ENCODE data around the gene WLS.
"Not testable (repeated sequence)": the region's sequence is repeated elsewhere in the genome, so short reads cannot be mapped to it uniquely, and the experiment has no call there.

WLS gene

DNA sequence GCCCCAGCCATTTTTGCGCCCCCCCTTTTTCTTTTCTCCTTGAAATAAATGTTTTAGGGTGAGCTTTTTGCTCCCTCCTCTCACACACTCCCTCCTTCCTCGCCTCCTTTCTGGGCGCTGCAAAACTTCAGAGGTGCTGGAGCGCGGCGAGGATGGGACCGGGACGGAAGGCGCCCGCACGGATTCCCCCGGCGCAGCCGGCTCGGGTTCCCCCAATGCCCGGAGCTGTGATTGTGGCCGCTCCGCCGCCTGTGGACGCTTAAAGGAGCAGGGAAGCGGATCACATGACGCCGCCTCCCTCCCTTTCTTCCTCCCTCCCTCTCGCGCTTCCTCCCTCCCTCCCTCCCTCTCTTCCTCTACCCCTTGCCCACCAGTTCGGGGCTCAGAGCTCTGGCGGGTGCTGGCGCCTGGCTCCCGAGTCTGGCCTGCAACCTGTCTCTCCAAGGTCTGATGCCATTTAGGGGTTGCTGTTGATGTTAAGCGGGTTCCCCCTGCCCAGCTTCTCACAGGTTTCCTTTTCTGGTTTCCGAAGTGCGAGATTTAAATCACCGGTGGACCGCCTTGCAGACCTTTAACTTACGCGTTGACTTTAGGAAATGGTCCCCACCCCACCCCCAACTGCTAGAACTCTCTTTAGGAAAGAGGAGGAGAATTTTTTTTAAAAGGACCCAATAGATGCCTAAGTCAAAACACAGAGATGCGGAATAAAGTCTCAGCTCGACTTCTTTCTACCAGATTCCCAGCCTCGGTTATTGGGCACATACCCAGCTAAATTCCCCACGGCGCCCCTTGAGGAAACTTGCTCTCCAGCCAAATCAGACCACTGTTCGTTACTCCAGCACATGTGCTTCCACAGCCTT, at the start of gene WLS:
TSS of gene WLS (minus strand) at position 235 of the 860 bp plus-strand sequence. CDS start at position 11, 224 bp downstream.
- no peak for DNase-seq (ENCODE audit: low spot score)

DNA sequence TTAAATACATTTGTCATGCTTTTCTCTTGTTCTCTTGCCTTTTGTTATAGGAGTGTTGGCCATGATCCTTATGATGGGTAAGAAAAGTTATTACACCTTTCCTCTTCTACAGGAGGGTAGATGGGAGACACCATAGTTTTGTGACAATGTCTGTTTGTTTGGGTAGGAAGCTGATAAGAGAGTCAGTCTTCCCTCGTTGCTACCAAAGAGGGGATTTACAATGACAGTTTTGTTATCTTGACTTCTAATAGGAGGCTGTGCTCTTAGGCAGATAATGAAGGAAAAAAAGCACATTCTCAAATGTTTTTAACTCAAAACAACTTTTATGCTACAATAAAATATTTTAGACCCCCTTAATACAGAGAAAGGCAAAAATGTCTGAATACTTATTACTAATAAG, 48.0 kb upstream of the WLS start:
- DNase-seq (ENCODE audit: low spot score), result no peak

DNA sequence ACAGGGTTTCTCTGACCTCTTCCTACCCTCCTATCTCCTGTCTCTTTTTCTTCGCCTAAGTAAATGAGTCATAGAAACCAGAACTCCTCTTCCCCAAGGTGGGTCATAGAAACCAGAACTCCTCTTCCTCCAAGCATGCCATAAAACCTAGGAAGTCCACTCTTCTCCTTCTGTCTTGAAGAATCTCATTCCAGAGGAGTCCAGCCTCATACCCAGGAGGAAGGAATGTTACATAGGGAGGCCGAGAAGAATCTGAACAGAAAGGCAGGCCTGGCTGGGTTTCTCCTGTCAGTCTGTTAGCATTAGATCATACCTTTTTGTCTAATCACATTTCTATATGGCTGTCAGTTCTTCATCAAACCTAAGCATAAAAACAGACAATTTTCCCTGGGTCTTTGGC, 47.5 kb upstream of the WLS start:
- DNase-seq (ENCODE audit: low spot score), result no peak

DNA sequence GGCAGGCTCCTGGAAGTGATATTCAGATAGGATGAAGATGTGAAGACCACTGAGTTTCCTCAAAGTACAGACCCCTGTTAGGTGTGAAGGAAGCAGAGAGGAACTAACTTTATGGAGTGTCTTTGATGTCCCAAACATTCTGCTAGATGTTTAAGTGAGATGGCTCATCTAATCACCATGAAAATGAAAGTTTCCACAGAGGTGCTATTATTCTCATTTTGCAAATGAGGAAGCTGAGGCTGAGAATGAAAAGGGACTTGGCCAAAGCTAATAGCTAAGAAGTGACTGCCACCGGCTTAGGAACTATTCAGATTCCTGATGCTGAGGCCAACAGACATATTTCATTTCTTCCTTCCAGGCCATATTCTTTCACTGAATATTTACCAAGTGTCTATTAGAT, 45.9 kb upstream of the WLS start:
- DNase-seq (ENCODE audit: low spot score), result no peak

DNA sequence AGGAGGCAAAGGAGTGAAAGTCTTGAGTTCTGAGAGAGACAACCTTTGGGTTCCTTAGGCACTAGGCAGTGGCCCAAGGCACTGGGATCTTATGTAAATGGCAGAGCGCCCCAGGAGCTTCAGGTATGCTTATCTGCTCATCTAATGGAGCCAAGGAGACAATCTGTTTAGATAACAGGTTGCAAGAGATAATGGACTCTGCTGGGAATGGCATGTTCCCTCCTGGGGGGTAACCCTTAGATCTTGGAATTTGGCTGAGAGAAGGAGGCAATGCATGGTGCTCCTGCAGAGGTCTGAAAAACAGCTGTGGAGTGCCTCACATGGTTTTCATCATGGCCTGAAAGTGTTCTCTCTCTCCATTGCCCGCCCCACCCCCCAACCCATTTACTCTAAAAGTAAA, 44.1 kb upstream of the WLS start:
- DNase-seq (ENCODE audit: low spot score), result no peak

DNA sequence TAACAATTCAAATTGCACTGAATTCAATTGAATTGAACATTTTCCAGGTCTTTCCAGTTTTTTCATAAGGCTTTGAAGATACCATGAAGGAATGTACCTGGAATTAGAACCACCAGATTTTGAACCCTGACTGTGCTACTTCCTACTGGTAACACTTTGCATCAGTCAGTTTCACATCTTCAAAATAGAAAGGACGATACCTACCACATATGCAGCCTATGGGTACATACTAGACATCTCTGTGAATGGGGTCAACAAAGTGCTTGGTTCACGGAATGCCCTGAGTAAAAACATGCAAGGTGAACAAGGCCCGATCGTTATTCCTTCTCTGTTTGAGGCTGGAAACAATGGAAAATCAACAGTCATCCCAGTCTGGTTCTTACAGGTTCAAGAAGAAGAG, 41.2 kb upstream of the WLS start:
- DNase-seq (ENCODE audit: low spot score), result no peak

DNA sequence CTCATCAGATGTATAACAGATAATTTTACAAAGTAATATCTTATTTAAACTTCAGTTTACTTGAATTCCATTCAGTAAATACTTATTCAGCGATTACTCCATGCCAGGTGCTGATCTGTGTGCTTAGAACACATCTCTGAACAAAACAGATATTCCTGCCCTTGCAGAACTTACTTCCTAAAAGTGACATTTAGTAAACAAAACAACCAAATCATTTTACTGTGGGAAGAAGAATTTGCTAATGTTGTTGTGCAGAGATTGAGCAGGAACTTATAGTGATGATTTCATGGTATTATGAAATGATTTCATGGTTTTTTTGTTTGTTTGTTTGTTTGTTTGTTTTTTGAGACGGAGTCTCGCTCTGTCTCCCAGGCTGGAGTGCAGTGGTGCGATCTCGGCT, 39.3 kb upstream of the WLS start:
- no peak for DNase-seq (ENCODE audit: low spot score)

DNA sequence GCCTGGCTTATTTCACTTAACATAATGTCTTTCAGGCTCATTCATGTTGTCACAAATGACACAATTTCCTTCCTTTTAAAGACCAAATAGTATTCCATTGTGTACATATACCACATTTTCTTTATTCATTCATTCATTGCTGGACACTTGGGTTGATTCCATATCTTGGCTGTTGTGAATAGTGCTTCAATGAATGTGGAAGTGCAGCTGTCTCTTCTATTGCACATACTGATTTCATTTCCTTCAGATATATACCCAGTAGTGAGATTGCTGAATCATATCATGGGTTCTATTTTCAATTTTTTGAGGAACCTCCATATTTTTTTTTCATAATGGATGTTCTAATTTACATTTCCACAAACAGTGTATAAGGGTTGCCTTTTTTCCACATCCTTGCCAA, 38.6 kb upstream of the WLS start:
- no peak for DNase-seq (ENCODE audit: low spot score)

DNA sequence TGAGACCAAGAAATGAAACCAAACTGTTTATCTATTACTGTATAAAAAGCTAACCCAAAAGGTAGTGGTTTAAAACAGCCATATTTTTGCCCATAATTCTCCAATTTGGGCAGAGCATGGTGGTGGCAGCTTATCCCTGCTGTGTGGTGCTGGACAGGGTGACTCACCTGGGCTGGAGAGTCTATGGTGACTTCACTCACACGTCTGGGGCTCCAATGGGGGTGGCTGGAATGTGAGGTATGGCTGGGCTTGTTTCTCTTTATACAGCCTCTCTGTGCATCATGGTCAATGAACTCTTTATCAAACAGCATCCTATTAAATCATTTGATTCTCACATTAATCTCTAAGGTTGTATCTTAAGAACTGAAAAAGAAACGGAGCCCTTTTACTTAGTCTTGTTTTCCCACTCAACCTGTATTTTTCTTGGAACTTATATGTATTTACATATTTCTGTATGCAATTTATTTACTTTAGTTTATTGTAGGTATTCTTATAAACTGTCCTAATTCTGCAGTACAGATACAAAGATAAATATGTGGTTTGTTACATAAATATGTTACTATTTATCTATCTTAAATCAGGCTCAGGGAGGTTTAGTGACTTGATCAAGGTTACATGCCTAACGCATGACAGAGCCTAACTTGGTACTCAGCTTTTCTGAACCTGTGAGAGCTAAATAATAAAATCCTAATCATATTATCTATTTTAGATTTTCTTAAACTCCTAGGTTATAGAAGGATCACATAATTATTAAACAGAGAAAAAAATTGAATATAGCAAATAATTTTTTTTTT, 37.5 kb upstream of the WLS start:
- DNase-seq (ENCODE audit: low spot score), result no peak

DNA sequence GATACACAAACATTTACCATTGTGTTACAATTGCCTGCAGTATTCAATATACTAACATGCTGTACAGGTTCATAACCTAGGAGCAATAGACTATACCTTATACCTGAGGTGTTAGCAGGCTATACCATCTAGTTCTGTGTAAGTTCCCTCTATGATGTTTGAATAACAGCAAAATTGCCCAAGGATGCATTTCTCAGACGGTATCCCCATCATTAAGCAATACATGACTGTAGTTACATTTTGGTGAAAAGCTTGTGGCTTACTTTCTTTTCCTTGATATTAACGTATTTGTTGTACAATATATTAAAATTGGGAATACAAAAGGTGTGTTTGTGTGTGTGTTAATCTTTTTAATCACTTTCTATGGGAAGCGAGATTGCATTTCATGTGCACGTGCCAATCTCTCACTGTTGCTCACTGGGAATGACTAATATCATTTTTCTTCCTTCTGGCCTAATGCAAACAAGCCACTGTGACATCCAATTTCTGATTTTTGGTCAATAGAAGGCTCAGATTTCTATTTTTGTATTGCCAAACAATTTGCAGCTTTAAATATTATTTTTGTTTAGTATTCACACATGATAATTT, 36.7 kb upstream of the WLS start:
- DNase-seq (ENCODE audit: low spot score), result no peak

DNA sequence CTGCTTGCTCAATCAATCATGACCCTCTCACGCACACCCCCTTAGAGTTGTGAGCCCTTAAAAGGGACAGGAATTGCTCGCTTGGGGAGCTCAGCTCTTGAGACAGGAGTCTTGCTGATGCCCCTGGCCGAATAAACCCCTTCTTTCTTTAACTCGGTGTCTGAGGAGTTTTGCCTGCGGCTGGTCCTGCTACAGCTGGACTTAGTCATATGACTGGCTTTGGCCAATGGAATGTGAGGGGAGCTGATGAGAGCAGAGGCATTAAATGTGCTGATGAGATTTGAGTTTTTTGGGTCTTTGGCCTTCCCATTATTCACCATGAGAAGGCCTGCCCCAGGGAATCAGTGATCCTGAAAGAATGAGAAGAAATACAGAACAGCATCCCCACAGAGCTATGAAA, 24.5 kb upstream of the WLS start:
- DNase-seq (ENCODE audit: low spot score), result not testable (repeated sequence)

DNA sequence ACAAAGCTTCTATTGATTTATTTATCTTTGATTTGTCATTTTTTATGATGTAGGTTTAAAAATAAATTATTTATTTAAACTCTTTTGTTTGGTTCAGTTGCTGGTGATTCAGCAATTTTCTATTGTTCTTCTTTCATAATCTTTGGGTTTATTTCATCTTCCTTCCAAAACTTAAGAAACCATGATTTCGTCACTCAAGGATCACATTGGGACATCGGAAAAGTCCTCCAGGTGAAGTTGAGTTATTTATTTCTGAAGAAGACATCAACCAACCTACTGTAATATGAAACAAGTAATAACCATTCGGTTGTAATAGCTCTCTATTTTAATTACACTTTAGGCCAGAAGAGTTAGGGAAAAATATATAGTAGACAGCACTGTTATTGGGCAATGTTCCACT, 23.0 kb upstream of the WLS start:
- DNase-seq (ENCODE audit: low spot score), result no peak

DNA sequence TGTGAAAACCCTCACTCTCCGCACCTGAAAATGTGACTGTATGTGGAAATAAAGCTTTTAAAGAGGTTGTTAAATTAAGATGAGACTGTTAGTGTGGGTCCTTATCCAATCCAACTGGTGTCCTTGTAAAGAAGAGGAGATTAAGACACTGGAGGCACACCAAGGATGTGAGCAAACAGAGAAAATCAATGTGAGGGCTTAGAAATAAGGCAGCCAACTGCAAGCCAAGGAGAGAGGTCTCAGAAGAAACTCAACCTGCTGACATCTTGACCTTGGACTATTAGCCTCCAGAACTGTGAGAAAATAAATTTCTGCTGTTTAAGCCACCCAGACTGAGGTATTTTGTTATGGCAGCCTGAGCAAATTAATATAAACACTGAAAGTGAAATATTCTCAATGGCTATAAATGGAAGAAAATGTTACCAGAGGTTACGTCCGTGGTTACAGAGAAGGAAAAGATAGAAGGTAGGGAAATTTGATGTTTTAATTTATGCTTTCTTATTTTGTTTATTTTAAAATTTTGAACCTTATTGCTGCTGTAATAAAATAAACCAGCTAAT, 22.4 kb upstream of the WLS start:
- no peak for DNase-seq (ENCODE audit: low spot score)

DNA sequence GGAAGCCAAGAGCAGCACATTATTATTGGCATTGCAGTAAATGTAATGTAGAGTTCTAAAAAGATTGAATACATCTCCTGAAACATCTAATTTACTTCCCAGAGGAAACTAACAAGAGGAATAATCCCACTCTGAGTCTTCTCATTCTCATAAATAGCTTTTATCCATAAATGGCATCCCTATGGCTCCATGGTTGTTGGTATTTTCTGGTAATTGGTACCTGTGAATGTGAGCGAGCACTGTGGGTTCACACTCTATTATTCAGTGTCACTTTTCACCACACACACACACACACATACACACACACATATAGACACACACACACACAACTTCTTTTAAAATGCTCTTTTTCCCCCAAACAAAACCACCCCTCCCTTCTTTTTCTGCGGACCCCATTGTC, 4.7 kb upstream of the WLS start:
- DNase-seq (ENCODE audit: low spot score), result no peak

DNA sequence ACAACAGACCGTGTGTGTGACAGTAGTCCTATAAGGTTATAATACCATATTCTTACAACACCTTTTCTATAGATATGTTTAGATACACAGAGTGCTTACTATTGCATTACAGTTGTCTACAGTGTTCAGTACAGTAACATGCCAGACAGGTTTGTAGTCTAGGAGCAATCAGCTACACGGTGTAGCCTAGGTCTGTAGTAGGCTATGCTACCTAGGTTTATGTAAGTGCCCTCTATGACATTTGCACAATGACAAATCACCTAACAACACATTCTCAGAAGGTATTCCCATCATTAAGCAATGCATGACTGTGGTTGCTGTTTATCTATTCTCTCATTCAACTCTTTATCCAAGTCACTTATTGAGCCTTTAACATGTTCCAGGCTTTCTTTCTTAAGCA, 1.8 kb upstream of the WLS start:
- no peak for DNase-seq (ENCODE audit: low spot score)

DNA sequence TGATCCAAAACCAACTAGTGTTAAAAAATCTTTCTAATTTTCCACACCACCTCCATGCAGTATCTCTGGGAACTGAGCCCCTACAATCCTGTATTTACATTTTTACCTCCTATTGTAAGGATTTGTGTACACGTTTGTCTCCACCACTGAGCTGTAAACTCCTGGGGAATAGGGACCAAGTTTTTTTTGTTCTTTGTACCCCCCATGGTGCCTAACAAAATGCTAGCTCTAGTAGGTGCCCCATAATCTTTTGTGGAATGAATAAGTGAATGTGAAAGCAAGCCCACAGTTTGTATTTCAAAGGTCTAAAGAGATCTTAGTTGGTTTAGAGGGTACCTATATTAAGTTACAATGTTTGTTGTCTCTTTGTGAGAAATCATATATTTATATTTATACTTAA, 879 bp upstream of the WLS start:
- DNase-seq (ENCODE audit: low spot score), result no peak

DNA sequence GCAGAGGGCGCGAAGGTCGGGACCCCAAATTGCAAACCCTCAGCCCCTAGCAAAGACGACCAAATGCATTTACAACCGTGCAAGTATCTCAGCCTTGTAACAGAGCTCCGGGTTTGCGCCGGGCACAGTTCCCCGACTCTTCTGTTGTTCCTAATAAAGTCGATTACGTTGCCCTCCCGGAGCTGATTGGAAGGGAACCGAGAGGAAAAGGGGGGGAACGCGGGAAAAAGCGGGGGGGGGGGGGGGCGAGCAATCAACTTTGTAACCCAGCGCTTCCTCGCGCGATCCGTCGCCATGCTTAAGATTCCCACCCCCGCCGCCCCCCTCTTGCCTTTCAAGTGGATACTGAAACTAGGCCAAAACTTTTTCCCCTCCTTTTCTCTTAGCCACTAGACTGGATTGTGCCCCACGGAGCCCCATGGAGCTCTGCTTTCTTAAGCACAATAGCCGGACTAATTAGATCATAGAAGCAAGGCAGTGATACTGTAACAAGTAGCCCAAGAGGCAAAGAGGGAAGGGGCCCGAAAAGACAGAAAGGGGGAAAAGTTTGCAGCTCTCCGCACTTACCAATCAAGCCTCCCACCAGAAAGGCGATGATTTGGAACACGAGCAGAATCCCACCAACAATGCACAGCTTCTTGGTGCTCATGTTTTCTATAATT, 565 bp downstream of the WLS start:
- DNase-seq (ENCODE audit: low spot score), result no peak

DNA sequence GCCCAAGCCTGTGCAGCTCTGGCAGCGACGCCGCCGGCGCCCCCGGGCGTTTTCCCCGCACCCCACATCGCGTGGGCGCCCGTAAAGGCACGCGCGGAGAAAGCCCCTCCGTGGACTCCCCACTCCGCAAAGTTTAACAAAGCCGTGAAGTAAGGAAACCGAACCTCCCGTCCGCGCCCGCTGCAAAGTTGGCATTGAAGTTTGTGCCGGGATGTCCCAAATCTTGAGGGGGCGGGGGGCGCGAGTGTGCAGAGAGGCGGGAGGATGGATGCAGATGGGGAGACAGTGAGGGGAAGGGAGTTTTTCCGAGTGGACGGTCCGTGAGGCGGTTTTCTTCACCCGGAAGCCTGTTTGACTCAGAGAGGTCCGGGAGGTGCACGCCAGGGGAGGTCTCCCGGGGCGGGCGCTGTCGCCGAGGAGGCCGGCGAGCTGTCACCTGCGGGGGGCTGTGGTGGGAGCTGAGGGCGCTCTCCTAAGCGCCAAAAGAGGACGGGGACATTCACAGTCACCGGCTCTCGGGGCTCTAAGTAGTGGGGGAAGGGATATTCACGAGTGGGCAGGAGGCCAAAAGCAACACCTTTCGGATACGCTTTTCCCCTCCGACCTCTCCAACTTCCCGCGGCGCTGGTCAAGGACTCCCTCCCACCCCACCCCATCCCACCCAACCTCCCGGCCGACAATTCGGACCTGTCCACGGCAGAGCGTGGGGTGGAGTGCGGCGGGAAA, 1.3 kb downstream of the WLS start:
- no peak for DNase-seq (ENCODE audit: low spot score)

DNA sequence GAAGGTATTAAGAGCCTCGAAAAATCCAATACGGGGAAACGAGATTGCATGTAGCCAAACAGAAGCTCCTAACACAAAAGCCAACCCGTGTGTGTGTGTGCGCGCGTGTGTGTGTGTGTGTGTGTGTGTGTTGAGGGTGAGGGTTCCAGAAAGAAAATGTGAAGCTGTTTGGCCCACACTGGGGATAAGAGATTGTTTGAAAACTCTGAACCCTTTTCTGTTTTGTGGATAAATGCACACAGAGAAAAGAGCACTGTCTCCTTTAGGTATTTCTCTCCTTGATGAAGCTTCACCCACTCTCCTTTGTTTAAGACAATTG, 1.9 kb downstream of the WLS start:
- no peak for DNase-seq (ENCODE audit: low spot score)

DNA sequence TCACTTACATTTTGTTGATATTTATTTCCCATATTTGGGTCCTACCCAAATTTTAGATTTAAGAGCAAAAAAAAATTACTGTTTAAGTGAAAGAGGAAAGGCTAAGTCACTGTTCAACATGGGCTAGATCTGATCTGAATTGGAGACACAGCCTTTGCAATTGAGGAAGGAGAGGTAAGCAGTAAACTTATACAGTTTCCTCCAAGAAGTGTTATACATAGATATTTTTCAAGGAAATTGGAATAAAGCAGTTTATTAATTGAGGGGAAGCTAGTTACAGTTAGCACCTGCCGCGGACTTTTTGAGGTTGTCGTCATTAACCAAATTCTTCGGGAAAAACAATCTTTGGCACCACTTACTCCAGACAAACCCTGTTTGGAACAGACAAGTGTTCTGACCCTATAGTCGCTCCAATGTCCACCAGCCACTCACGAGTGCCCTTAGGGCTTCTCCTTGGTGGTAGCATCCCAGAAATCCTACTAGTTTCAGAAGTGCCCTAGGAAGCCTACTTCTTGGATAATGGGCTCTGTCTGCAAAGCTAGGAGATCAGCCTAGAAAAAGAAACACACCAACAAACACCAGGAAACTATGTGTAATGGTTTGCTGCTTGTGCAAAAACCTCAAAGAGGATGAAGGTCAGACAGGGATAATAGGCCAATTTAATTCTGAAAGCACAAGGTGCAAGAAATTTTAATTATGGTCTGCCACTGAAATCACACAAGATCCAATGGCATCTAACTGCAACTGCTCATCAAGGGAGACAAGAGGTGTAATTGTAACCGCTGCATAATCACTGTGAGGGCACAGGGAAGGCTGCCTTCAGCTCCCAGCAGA, 2.5 kb downstream of the WLS start:
- no peak for DNase-seq (ENCODE audit: low spot score)

DNA sequence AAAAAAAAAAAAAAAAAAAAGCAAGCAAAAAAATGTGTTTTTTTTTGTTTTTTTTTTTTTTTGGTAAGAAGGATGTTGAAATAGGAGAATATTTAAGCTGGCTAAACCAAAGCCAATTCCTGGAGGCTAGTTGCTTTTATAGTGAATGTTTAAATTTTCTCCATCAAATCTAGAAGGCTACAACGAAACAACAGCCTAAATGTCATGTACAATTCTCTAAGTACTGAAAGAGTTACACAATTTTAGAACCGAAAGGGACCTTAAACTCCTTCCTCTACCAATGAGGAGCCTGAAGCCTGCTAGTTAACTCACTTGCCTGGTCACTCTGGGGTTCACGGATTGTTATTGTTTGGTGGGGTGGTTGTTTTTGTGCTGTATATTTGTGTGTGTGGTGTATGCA, 3.5 kb downstream of the WLS start:
- DNase-seq (ENCODE audit: low spot score), result no peak
